SU-DHL-6 (cell line): ENCODE data around the gene DFFB.

Experiments used
- H2AFZ ChIP-seq: fragments of 200-600 bp; sonication (generic); 2 replicates; pipeline ENCODE4 v1.6.1; 2014; ENCODE audit warnings: low read depth, mild to moderate bottlenecking, moderate library complexity, mixed read lengths, antibody characterized with exemption, low read length; ENCODE audit not compliant: severe bottlenecking
- H3F3A ChIP-seq: fragments of 200-600 bp; shearing (Covaris generic); 2 replicates; pipeline ENCODE4 v1.6.0; 2016; ENCODE audit warnings: antibody characterized with exemption, mild to moderate bottlenecking; ENCODE audit not compliant: insufficient read depth
- H3K27ac ChIP-seq: fragments of 200-600 bp; sonication (generic); 2 replicates; pipeline ENCODE4 v1.5.1; 2016; ENCODE audit warnings: low read depth, mild to moderate bottlenecking, low read length, moderate library complexity, mixed read lengths
- H3K27me3 ChIP-seq: fragments of 200-600 bp; sonication (generic), shearing (Covaris generic); 2 replicates; pipeline ENCODE4 v1.6.0; 2014; ENCODE audit warnings: mild to moderate bottlenecking, low read length
- H3K36me3 ChIP-seq: fragments of 200-600 bp; sonication (generic); 2 replicates; pipeline ENCODE4 v1.6.1; 2014; ENCODE audit warnings: mild to moderate bottlenecking, low read length, mixed read lengths
- H3K4me2 ChIP-seq: fragments of 300-600, 200-600 bp; shearing (Covaris generic), sonication (generic); 2 replicates; pipeline ENCODE4 v1.6.0; 2014; ENCODE audit warnings: low read length, low read depth, mild to moderate bottlenecking; ENCODE audit not compliant: poor library complexity, severe bottlenecking
- H3K4me3 ChIP-seq: fragments of 200-600 bp; sonication (generic); 2 replicates; pipeline ENCODE4 v1.5.1; 2014; ENCODE audit warnings: antibody characterized with exemption, low read length, mild to moderate bottlenecking, mixed read lengths; ENCODE audit not compliant: insufficient read depth, poor library complexity, severe bottlenecking
- H3K79me2 ChIP-seq: fragments of 200-600 bp; sonication (generic); 2 replicates; pipeline ENCODE4 v1.6.1; 2014; ENCODE audit warnings: mild to moderate bottlenecking, low read length, moderate library complexity; ENCODE audit not compliant: insufficient read depth
- H3K9ac ChIP-seq: fragments of 200-600 bp; sonication (generic); 2 replicates; pipeline ENCODE4 v1.7.0; 2014; ENCODE audit warnings: mild to moderate bottlenecking, low read length
- H3K9me2 ChIP-seq: fragments of 200-600 bp; sonication (generic); replicated peaks from 2 replicates; pipeline ENCODE4 v1.6.1; 2014; ENCODE audit warnings: low read length; ENCODE audit not compliant: insufficient read depth
- H3K9me3 ChIP-seq: fragments of 200-600 bp; sonication (generic); 2 replicates; pipeline ENCODE4 v1.6.1; 2014; ENCODE audit warnings: low read length, mixed read lengths; ENCODE audit not compliant: insufficient read depth
- H4K20me1 ChIP-seq: fragments of 200-600 bp; sonication (generic); 2 replicates; pipeline ENCODE4 v1.6.1; 2014; ENCODE audit warnings: low read depth, mild to moderate bottlenecking, antibody characterized with exemption, low read length, moderate library complexity, mixed read lengths
- CTCF ChIP-seq: fragments of 200-600 bp; sonication (generic); IDR thresholded peaks from one replicate; pipeline ENCODE4 v1.5.1; 2017; ENCODE audit warnings: antibody characterized with exemption, mild to moderate bottlenecking, low read length, moderate library complexity; ENCODE audit not compliant: insufficient read depth, poor library complexity, severe bottlenecking
- EZH2phosphoT487 ChIP-seq: fragments of 200-600 bp; sonication (generic), shearing (Covaris generic); conservative IDR thresholded peaks from 2 replicates; pipeline ENCODE4 v1.6.1; 2018; ENCODE audit warnings: mild to moderate bottlenecking, antibody characterized with exemption, low read length, moderate library complexity, mixed read lengths

The DFFB gene

GRCh38 chr1:3842912-3843311 lies 14.4 kb upstream of the DFFB start:
- H3K36me3 ChIP-seq = no peaks in the 10 kb centered on the region
- H4K20me1 ChIP-seq = no peaks in the 10 kb centered on the region
- H3K9ac ChIP-seq = no peak overlapping the region
- H3K79me2 ChIP-seq = no peaks in the 10 kb centered on the region
- H3K9me2 ChIP-seq = no peaks in the 10 kb centered on the region
- no peak overlapping the region for H2AFZ ChIP-seq
- no peak overlapping the region for H3K27ac ChIP-seq
- no peak for TF ChIP-seq EZH2phosphoT487
- no peak for TF ChIP-seq CTCF
- no peaks in the 10 kb centered on the region for H3F3A ChIP-seq
- H3K9me3 ChIP-seq = no peaks in the 10 kb centered on the region
- H3K4me3 ChIP-seq = no peak overlapping the region
- H3K27me3 ChIP-seq = no peaks in the 10 kb centered on the region
- H3K4me2 ChIP-seq = no peak overlapping the region

GRCh38 chr1:3846541-3846940 lies 10.7 kb upstream of the DFFB start:
- no peaks in the 10 kb centered on the region for H3K27me3 ChIP-seq
- no peaks in the 10 kb centered on the region for H3F3A ChIP-seq
- TF ChIP-seq CTCF = no peak
- no peak for TF ChIP-seq EZH2phosphoT487
- H3K27ac ChIP-seq = no peak overlapping the region
- H3K9me2 ChIP-seq = no peaks in the 10 kb centered on the region
- H3K9me3 ChIP-seq = no peaks in the 10 kb centered on the region
- H3K79me2 ChIP-seq = no peaks in the 10 kb centered on the region
- no peaks in the 10 kb centered on the region for H4K20me1 ChIP-seq
- no peaks in the 10 kb centered on the region for H3K36me3 ChIP-seq
- H3K4me2 ChIP-seq = no peak overlapping the region
- no peak overlapping the region for H2AFZ ChIP-seq
- no peak overlapping the region for H3K9ac ChIP-seq
- no peak overlapping the region for H3K4me3 ChIP-seq

GRCh38 chr1:3847081-3847480 lies 10.2 kb upstream of the DFFB start:
- Histone ChIP-seq H3K9me3 (no peaks in the 10 kb centered on the region), H3K9ac (no peak overlapping the region), H3K79me2 (no peaks in the 10 kb centered on the region), H3K4me2 (no peak overlapping the region), H3K9me2 (no peaks in the 10 kb centered on the region), H3K27me3 (no peaks in the 10 kb centered on the region), H3K27ac (no peak overlapping the region), H3F3A (no peaks in the 10 kb centered on the region), H4K20me1 (no peaks in the 10 kb centered on the region), H2AFZ (no peak overlapping the region), H3K36me3 (no peaks in the 10 kb centered on the region), H3K4me3 (no peak overlapping the region)
- TF ChIP-seq CTCF (no peak), EZH2phosphoT487 (no peak)
